IgD-negative memory B cell (primary cell): ENCODE results near the gene MAN1C1. TPM values are rescaled to one million over a fixed set of nuclear protein-coding genes. Genes with fewer than 3 reads are reported as not detected.

Source experiments
- H3K27ac Mint-ChIP-seq, 3 donors: one replicate each; pipeline ENCODE4 v1.8.0; 2020 to 2022; ENCODE audit warnings: mild to moderate bottlenecking in 3 of 3, mixed read lengths in 3 of 3, moderate library complexity in 1 of 3
- H3K27me3 Mint-ChIP-seq: one replicate; pipeline ENCODE4 v1.8.0; 2021; ENCODE audit warnings: mixed read lengths
- H3K36me3 Mint-ChIP-seq: one replicate; pipeline ENCODE4 v1.8.0; 2020; ENCODE audit warnings: mild to moderate bottlenecking, mixed read lengths
- H3K4me1 Mint-ChIP-seq, 3 donors: one replicate each; pipeline ENCODE4 v1.8.0; 2020 to 2022; ENCODE audit warnings: mixed read lengths in 3 of 3, mild to moderate bottlenecking in 1 of 3
- H3K4me3 Mint-ChIP-seq, 4 donors: one replicate each; pipeline ENCODE4 v1.8.0; 2020 to 2022; ENCODE audit warnings: mild to moderate bottlenecking in 4 of 4, mixed read lengths in 4 of 4, moderate library complexity in 3 of 4
- H3K9me3 Mint-ChIP-seq, 3 donors: one replicate each; pipeline ENCODE4 v1.8.0; 2020 to 2021; ENCODE audit warnings: mixed read lengths in 3 of 3, mild to moderate bottlenecking in 1 of 3
- polyA plus RNA-seq: library from polyadenylated mRNA; unstranded; fragments of 300-500 nt; fragmentation: Illumina TruSeq; gene quantifications from one replicate; pipeline ENCODE4 v1.2.3, GENCODE V29; 2021

The MAN1C1 gene
- polyA plus RNA-seq, 1 donor from 2014 or later = 0.49 TPM

DNA sequence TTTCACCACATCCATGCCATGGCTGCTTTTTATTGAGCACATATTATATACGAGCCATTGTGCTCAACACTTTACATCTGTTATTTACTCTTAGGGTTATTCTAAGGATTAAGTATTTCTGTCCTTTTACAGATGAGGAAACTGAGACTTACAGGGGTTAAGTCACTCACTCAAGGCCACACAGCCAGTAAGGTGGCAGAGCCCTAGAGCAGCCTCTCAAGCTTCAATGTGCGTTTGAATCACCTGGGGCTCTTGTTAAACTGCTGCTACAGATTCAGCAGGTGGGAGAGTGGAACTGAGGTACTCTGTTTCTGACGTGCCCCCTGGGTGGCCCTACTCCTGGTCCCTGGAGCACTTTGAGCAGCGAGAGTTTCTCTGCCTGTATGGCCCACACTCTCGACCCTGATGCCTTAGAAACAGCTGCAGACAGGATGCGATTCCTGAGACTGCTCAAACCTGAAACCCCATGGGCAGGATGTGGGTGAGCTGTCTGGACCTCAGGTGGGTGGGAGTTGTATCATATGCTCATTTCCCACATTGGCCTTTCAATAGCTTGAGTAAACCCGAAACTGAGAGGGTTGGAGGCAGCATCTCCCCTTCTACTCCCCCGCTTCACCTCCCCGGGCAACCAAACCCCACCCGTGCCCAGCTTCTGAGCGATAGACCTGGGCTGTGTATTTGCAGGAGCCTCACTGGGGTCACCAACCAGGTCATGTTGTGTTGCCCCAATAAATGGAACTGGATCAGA is 59.3 kb downstream of the MAN1C1 start:
- H3K4me3 Mint-ChIP-seq = peak overlapping the region in 2 of 4 donors; percentile 28 to 68
- H3K4me1 Mint-ChIP-seq = peaks cover 0 to 16% (median 8%) of the 10 kb centered on the region in 3 donors
- peaks cover 0 to 7% (median 0%) of the 10 kb centered on the region in 3 donors for H3K9me3 Mint-ChIP-seq
- peaks cover 25% of the 10 kb centered on the region for H3K27me3 Mint-ChIP-seq
- H3K36me3 Mint-ChIP-seq = no peaks in the 10 kb centered on the region
- H3K27ac Mint-ChIP-seq = no peak overlapping the region

DNA sequence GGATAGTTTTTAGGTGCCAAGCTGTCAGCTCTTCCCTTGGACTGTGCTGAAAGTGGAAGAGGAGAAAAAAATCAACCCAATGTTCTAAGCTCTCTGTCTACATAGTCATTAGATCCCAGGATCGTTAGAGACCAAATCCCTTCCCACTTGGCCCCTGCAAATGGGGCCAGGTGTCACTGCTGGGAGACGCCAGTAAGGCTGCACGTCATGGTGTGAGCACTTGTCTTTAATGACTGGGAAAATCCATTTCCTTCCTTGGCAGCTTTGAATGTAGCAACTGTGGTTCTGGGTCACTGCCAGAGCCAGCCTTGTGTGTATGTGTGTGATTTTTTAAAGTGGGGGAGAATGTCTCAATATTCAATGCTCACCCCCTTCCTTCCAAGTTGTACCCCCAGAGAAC is 59.9 kb downstream of the MAN1C1 start:
- Mint-ChIP-seq H3K27me3 (peaks cover 27% of the 10 kb centered on the region), H3K4me1 (peaks cover 0 to 16% (median 8%) of the 10 kb centered on the region in 3 donors), H3K9me3 (peaks cover 0 to 7% (median 0%) of the 10 kb centered on the region in 3 donors), H3K36me3 (no peaks in the 10 kb centered on the region), H3K27ac (no peak overlapping the region), H3K4me3 (peak overlapping the region in 2 of 4 donors; percentile 28 to 68)

- no peak overlapping the region for H3K27ac Mint-ChIP-seq
- H3K27me3 Mint-ChIP-seq = peaks cover 24% of the 10 kb centered on the region
- peaks cover 0 to 6% (median 0%) of the 10 kb centered on the region in 3 donors for H3K9me3 Mint-ChIP-seq
- H3K4me3 Mint-ChIP-seq = no peak overlapping the region
- H3K4me1 Mint-ChIP-seq = peaks cover 0 to 16% (median 8%) of the 10 kb centered on the region in 3 donors
- no peaks in the 10 kb centered on the region for H3K36me3 Mint-ChIP-seq
These were observed 60.7 kb downstream of the MAN1C1 start for GRCh38 chr1:25677193-25677773.

DNA sequence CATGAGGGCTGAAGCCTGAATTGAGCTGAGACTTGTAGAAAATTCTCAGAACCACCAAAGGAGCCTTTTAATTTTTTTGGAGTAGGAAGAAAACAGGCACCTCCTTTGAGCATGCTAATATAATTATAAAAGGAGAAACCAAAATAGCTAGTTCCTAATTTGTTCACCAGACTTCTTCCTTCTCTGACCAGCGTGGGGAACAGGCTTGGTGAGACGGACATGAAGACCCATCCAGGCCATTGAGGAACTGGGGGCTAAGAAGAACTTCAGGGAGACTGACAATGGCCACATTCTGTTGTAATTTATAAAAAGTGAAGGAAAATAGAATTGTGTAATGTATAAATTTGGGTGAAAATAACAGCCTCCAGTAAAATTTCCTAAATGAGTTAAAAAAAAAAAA is 62.6 kb downstream of the MAN1C1 start:
- H3K4me3 Mint-ChIP-seq = no peak overlapping the region
- H3K27ac Mint-ChIP-seq = no peak overlapping the region

GRCh38 chr1:25680701-25681100 is 64.1 kb downstream of the MAN1C1 start:
- no peak overlapping the region for H3K4me3 Mint-ChIP-seq
- no peak overlapping the region for H3K27ac Mint-ChIP-seq
- H3K4me1 Mint-ChIP-seq = peaks cover 0 to 15% (median 8%) of the 10 kb centered on the region in 3 donors
- peaks cover 30% of the 10 kb centered on the region for H3K27me3 Mint-ChIP-seq
- H3K36me3 Mint-ChIP-seq = no peaks in the 10 kb centered on the region
- no peaks in the 10 kb centered on the region for H3K9me3 Mint-ChIP-seq

More for the DNA sequence above, 62.6 kb downstream of the MAN1C1 start:
- Mint-ChIP-seq H3K36me3 (no peaks in the 10 kb centered on the region), H3K4me1 (peaks cover 0 to 16% (median 8%) of the 10 kb centered on the region in 3 donors), H3K27me3 (peaks cover 29% of the 10 kb centered on the region), H3K9me3 (no peaks in the 10 kb centered on the region)

- H3K4me1 Mint-ChIP-seq = peaks cover 0 to 3% (median 0%) of the 10 kb centered on the region in 3 donors
- no peak overlapping the region for H3K4me3 Mint-ChIP-seq
- no peaks in the 10 kb centered on the region for H3K36me3 Mint-ChIP-seq
- H3K9me3 Mint-ChIP-seq = no peaks in the 10 kb centered on the region
- H3K27me3 Mint-ChIP-seq = peaks cover 24% of the 10 kb centered on the region
- no peak overlapping the region for H3K27ac Mint-ChIP-seq
These were observed 65.5 kb downstream of the MAN1C1 start for GRCh38 chr1:25682059-25682601.

GRCh38 chr1:25683177-25683576 is 66.6 kb downstream of the MAN1C1 start:
- no peaks in the 10 kb centered on the region for H3K9me3 Mint-ChIP-seq
- H3K27me3 Mint-ChIP-seq = peaks cover 21% of the 10 kb centered on the region
- no peak overlapping the region for H3K27ac Mint-ChIP-seq
- peaks cover 0 to 3% (median 0%) of the 10 kb centered on the region in 3 donors for H3K4me1 Mint-ChIP-seq
- no peak overlapping the region for H3K4me3 Mint-ChIP-seq
- H3K36me3 Mint-ChIP-seq = peaks cover 2% of the 10 kb centered on the region

DNA sequence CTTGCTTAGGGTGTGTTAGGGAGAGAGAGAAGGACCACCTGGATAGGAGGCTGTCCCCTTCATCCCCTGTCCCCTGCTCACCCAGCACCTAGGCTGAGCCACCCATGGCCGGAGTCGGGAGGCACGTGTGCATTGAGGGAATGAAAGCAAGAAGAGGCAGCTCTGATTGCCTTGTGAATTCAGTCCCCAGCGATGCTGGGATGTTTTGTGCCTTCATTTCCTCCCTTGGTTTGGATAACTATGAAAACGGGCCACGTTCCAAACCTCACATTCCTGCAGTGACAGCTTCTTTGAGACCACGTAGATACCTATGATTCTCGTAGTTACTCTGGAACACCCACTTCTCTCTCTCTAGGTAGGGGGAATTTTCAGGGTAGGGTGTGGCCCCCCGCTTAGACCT is 67.1 kb downstream of the MAN1C1 start:
- H3K27ac Mint-ChIP-seq = no peak overlapping the region
- no peak overlapping the region for H3K4me3 Mint-ChIP-seq
- no peaks in the 10 kb centered on the region for H3K9me3 Mint-ChIP-seq
- H3K36me3 Mint-ChIP-seq = peaks cover 2% of the 10 kb centered on the region
- peaks cover 0 to 2% (median 0%) of the 10 kb centered on the region in 3 donors for H3K4me1 Mint-ChIP-seq
- peaks cover 21% of the 10 kb centered on the region for H3K27me3 Mint-ChIP-seq

DNA sequence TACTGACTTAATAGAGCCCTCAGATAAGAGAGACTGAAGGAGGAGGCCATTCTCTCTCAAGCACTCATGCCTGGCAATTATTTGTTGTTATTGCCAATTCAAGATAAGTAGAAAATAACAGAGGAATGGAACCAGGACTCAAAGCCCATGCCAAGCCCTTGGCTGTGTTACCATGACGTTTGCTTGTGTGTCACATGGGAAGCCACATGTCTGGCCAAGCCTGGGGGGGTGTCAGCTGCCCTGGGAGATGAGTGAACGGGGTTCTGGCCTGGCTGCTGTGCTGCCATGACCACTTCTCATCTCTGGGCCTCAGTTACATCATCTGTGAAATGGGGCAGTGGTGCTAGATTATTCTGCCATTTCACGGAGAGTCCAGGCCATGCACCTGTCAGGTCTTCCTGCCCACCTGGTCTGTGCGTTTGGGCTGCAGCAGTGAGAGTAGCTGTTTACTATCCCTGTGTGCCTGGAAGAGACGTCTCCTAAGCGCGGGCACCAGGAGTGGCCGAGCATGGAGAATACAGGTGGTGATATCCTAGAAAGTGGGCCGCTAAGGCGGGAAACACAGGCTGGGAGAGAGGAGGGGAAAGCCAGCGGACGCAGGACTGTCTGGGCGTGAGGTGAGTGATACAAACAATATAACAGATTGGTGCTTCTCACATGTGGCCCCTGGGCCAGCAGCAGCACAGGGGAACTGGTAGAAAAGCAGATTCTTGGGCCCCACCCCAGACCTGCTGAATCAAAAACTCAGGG is 67.8 kb downstream of the MAN1C1 start:
- H3K4me1 Mint-ChIP-seq = no peaks in the 10 kb centered on the region
- no peaks in the 10 kb centered on the region for H3K9me3 Mint-ChIP-seq
- peaks cover 3% of the 10 kb centered on the region for H3K36me3 Mint-ChIP-seq
- H3K27me3 Mint-ChIP-seq = peaks cover 16% of the 10 kb centered on the region
- H3K4me3 Mint-ChIP-seq = peak overlapping the region in 1 of 4 donors; percentile 20
- peak overlapping the region in 1 of 3 donors; percentile 73 for H3K27ac Mint-ChIP-seq

DNA sequence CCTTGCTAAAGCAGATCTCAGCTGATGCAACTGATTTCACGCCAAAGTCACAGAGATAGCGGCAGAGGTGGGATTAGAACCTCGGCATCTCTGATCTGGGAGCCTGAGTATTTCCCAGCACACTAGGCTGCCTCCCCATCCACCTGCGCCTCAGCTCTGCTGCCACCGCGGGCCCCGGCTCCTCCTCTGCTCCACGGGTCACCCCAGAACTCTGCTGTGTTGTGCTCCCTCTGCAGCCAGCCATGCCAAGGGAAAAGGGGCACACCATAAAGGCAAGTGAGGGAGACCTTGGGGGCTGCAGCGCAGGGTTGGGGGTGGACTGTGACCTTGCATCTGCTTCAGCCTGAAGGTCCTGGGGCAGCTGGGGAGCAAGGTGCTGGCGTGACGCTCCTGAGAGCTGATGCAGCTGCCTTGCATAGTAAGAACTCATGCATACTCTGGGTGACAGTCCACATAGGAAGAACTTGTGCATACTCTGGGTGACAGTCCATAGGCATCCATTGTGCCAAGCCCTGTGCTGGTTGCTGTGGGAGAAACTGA is 68.7 kb downstream of the MAN1C1 start:
- peaks cover 16% of the 10 kb centered on the region for H3K27me3 Mint-ChIP-seq
- no peak overlapping the region for H3K4me3 Mint-ChIP-seq
- H3K4me1 Mint-ChIP-seq = no peaks in the 10 kb centered on the region
- no peak overlapping the region for H3K27ac Mint-ChIP-seq
- peaks cover 3% of the 10 kb centered on the region for H3K36me3 Mint-ChIP-seq
- no peaks in the 10 kb centered on the region for H3K9me3 Mint-ChIP-seq

GRCh38 chr1:25685938-25686665 is 69.5 kb downstream of the MAN1C1 start:
- Mint-ChIP-seq H3K36me3 (peaks cover 3% of the 10 kb centered on the region), H3K27me3 (peaks cover 14% of the 10 kb centered on the region), H3K4me1 (no peaks in the 10 kb centered on the region), H3K9me3 (no peaks in the 10 kb centered on the region), H3K4me3 (no peak overlapping the region), H3K27ac (no peak overlapping the region)

- Mint-ChIP-seq H3K27me3 (peaks cover 11% of the 10 kb centered on the region), H3K9me3 (no peaks in the 10 kb centered on the region), H3K36me3 (peaks cover 3% of the 10 kb centered on the region), H3K4me3 (no peak overlapping the region), H3K4me1 (no peaks in the 10 kb centered on the region), H3K27ac (no peak overlapping the region)
These were observed 70.8 kb downstream of the MAN1C1 start for GRCh38 chr1:25687221-25688017.

GRCh38 chr1:25688390-25689119 is 72.0 kb downstream of the MAN1C1 start:
- peaks cover 3% of the 10 kb centered on the region for H3K36me3 Mint-ChIP-seq
- no peak overlapping the region for H3K4me3 Mint-ChIP-seq
- H3K27ac Mint-ChIP-seq = no peak overlapping the region
- no peaks in the 10 kb centered on the region for H3K9me3 Mint-ChIP-seq
- peaks cover 6% of the 10 kb centered on the region for H3K27me3 Mint-ChIP-seq
- H3K4me1 Mint-ChIP-seq = no peaks in the 10 kb centered on the region
